Dendritic cell treated with granulocyte-macrophage colony-stimulating factor and Interleukin-4, amounts not matched to agents 40 ng/mL and 50 ng/mL, for 4 days (primary cell): ENCODE results near the gene HRH4.

Experiments
- H3K27ac Mint-ChIP-seq: one replicate; pipeline ENCODE4 v1.8.0; 2022; ENCODE audit warnings: mild to moderate bottlenecking, mixed read lengths
- H3K27me3 Mint-ChIP-seq: one replicate; pipeline ENCODE4 v1.8.0; 2022; ENCODE audit warnings: mild to moderate bottlenecking, mixed read lengths
- H3K36me3 Mint-ChIP-seq: one replicate; pipeline ENCODE4 v1.8.0; 2022; ENCODE audit warnings: low read depth, mixed read lengths
- H3K4me1 Mint-ChIP-seq: one replicate; pipeline ENCODE4 v1.8.0; 2022; ENCODE audit warnings: low read depth, mixed read lengths
- H3K4me3 Mint-ChIP-seq: one replicate; pipeline ENCODE4 v1.8.0; 2022; ENCODE audit warnings: mild to moderate bottlenecking, moderate library complexity, mixed read lengths
- H3K9me3 Mint-ChIP-seq: one replicate; pipeline ENCODE4 v1.8.0; 2022; ENCODE audit warnings: mixed read lengths
- intact Hi-C: fragments of 100-400 bp; cut with micrococcal nuclease; formaldehyde crosslinking; loops from one replicate; pipeline ENCODE4 v1.15.0; 2022

Gene HRH4

GRCh38 chr18:24504401-24504800, 44.0 kb downstream of the HRH4 start:
- H3K4me3 Mint-ChIP-seq = no peak overlapping the region
- no peaks in the 10 kb centered on the region for H3K36me3 Mint-ChIP-seq
- no peak overlapping the region for H3K27ac Mint-ChIP-seq
- H3K27me3 Mint-ChIP-seq = no peaks in the 10 kb centered on the region
- peaks cover 2% of the 10 kb centered on the region for H3K9me3 Mint-ChIP-seq
- no peaks in the 10 kb centered on the region for H3K4me1 Mint-ChIP-seq
- intact Hi-C loops = no loop called here

- no peaks in the 10 kb centered on the region for H3K27me3 Mint-ChIP-seq
- H3K4me3 Mint-ChIP-seq = no peak overlapping the region
- no peaks in the 10 kb centered on the region for H3K4me1 Mint-ChIP-seq
- peaks cover 13% of the 10 kb centered on the region for H3K9me3 Mint-ChIP-seq
- H3K27ac Mint-ChIP-seq = no peak overlapping the region
- intact Hi-C loops = no loop called here
- no peaks in the 10 kb centered on the region for H3K36me3 Mint-ChIP-seq
These were observed 45.7 kb downstream of the HRH4 start for GRCh38 chr18:24506175-24506574.

DNA sequence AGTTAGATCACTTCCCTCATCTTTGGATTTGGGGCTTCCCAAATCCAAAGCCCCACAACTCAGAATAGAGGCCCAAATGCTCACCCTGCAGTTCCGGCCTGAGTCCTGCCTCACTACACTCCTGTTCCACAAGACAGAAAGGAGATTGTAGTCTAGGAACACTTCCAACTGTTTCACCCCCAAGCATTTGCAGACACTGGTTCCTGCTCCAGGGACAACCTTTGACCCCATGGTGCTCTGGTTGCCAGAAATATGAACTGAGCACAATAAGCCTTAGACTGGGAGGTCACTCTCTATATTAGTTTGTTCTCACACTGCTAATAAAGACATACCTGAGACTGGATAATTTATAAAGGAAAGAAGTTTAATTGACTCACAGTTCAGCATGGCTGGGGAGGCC, 49.0 kb downstream of the HRH4 start:
- Mint-ChIP-seq H3K9me3 (peaks cover 13% of the 10 kb centered on the region), H3K27ac (no peak overlapping the region), H3K4me1 (no peaks in the 10 kb centered on the region), H3K4me3 (no peak overlapping the region), H3K27me3 (no peaks in the 10 kb centered on the region), H3K36me3 (no peaks in the 10 kb centered on the region)
- intact Hi-C loops = no loop called here

GRCh38 chr18:24514439-24514838, 54.0 kb downstream of the HRH4 start:
- Mint-ChIP-seq H3K9me3 (peaks cover 10% of the 10 kb centered on the region), H3K4me1 (peaks cover 18% of the 10 kb centered on the region), H3K4me3 (no peak overlapping the region), H3K27me3 (no peaks in the 10 kb centered on the region), H3K27ac (no peak overlapping the region), H3K36me3 (no peaks in the 10 kb centered on the region)
- intact Hi-C loops = no loop called here

DNA sequence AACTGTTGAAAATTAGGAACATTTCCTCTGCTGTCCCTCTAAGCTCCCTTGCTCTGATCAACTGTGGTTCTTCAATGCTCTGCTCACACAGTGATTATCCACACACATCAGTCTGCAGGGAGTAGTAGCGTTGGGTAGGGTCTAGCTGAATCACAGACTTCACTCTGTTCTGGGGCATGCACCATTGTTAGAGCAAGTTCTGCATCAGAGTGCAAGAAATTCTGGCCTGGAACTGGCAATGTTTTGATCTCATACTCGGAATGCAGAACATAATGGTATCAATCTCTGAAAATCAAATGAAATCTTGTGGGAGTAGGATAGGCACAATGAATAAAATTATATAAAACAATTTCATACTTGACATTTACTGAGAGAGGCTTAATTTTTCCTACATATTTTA, 55.3 kb downstream of the HRH4 start:
- no peak overlapping the region for H3K27ac Mint-ChIP-seq
- intact Hi-C loops = no loop called here
- peaks cover 18% of the 10 kb centered on the region for H3K4me1 Mint-ChIP-seq
- no peaks in the 10 kb centered on the region for H3K36me3 Mint-ChIP-seq
- H3K27me3 Mint-ChIP-seq = no peaks in the 10 kb centered on the region
- H3K9me3 Mint-ChIP-seq = no peaks in the 10 kb centered on the region
- no peak overlapping the region for H3K4me3 Mint-ChIP-seq

DNA sequence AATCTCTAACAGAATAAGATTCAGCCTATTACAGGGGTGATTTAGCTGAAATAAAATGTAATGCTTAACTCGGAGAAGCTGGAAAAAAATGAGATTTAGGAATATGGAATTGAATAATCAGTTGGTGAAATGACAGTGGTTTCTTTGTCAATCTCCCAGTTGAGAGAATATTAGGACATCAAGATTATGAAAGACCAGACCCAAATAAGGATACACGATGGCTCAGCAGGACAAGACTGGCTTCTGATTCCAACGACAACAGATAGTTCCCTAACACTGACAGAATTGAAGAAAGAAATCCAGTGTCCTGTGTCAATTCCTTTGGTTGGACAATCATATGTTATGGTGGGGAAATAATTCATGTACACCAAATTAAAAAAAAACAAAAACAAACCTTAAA, 55.8 kb downstream of the HRH4 start:
- peaks cover 18% of the 10 kb centered on the region for H3K4me1 Mint-ChIP-seq
- no peaks in the 10 kb centered on the region for H3K36me3 Mint-ChIP-seq
- no peak overlapping the region for H3K27ac Mint-ChIP-seq
- no peaks in the 10 kb centered on the region for H3K9me3 Mint-ChIP-seq
- H3K4me3 Mint-ChIP-seq = no peak overlapping the region
- no peaks in the 10 kb centered on the region for H3K27me3 Mint-ChIP-seq
- intact Hi-C loops = no loop called here

DNA sequence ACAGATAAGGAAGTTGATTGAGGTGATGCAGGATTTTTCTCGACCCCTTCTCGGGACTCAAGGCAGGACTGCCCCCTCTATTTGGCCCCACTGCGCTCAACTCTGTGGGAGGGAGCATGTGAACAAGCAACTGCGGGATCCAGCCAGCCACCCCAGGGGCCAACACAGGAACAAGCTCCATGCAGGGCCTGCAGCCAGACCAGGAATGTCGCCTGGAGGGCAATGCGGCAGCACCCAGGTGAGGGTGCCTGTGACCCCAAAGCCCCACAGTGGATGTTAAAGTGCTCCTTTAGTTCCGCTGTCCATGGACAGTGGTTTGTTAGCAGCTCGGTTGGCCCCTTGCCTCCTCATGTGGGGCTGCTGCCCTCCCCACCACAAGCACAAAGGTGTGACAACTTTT, 57.1 kb downstream of the HRH4 start:
- Mint-ChIP-seq H3K36me3 (no peaks in the 10 kb centered on the region), H3K4me3 (no peak overlapping the region), H3K27me3 (no peaks in the 10 kb centered on the region), H3K9me3 (no peaks in the 10 kb centered on the region), H3K4me1 (peaks cover 18% of the 10 kb centered on the region), H3K27ac (no peak overlapping the region)
- intact Hi-C loops = no loop called here

DNA sequence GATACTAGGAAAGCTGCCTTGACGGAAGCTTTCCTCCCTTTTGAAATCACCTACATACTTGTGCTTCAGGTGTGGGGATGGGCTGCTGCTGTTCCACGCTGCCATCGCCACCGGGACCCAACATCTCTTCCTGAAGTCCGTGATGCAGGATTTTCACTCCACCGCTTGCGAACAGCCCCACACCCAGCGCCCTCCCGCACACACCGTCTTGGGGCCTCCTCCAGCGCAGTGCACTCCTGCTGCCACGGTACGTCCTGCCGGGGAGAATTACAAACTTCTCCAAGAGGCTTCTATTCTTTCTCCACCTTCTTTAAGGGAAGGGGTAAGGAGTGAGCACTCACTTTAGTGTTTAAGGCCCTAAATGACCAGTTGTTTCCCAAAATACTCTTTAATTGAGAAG, 58.2 kb downstream of the HRH4 start:
- H3K9me3 Mint-ChIP-seq = no peaks in the 10 kb centered on the region
- H3K27ac Mint-ChIP-seq = no peak overlapping the region
- H3K4me1 Mint-ChIP-seq = peaks cover 18% of the 10 kb centered on the region
- H3K4me3 Mint-ChIP-seq = no peak overlapping the region
- intact Hi-C loops = no loop called here
- H3K27me3 Mint-ChIP-seq = no peaks in the 10 kb centered on the region
- no peaks in the 10 kb centered on the region for H3K36me3 Mint-ChIP-seq
